22Rv1 (cell line): Measurements from ENCODE around the gene OR6K2.
"Not testable (repeated sequence)": the region's sequence is repeated elsewhere in the genome, so short reads cannot be mapped to it uniquely, and the experiment has no call there.

Experiments
- H3K27ac ChIP-seq: fragments of 450-650 bp; 2 replicates; pipeline ENCODE4 v1.5.1; 2017
- ZFX ChIP-seq: fragments of 450-650 bp; IDR thresholded peaks from 2 replicates; pipeline ENCODE4 v1.6.1; 2017; ENCODE audit warnings: antibody characterized with exemption, borderline replicate concordance
- TF ChIP-seq, protein P1 (sequence below): fragments of 450-650 bp; IDR thresholded peaks from 2 replicates; pipeline ENCODE4 v1.5.1; 2017; ENCODE audit warnings: mild to moderate bottlenecking

Gene OR6K2

DNA sequence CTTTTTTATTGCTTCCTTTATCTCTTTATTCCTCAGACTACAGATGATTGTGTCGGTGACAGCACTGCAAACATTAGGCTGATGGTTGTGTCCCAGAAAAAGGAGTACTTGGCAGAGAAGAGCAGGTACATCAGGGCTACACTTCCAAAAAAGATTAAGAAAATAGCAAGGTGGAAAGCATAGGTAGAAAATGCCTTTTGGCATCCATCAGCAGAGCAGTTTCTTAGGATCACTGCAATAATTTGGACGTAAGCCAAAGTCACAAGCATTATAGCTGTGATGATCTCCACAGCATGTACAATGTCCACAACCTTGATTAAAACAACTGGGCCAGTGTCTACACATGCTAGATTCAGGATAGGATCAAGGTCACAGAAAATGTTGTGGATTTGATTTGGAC is 5.9 kb downstream of the OR6K2 start:
- H3K27ac ChIP-seq = no peak overlapping the region
- TF ChIP-seq, protein P1, sequence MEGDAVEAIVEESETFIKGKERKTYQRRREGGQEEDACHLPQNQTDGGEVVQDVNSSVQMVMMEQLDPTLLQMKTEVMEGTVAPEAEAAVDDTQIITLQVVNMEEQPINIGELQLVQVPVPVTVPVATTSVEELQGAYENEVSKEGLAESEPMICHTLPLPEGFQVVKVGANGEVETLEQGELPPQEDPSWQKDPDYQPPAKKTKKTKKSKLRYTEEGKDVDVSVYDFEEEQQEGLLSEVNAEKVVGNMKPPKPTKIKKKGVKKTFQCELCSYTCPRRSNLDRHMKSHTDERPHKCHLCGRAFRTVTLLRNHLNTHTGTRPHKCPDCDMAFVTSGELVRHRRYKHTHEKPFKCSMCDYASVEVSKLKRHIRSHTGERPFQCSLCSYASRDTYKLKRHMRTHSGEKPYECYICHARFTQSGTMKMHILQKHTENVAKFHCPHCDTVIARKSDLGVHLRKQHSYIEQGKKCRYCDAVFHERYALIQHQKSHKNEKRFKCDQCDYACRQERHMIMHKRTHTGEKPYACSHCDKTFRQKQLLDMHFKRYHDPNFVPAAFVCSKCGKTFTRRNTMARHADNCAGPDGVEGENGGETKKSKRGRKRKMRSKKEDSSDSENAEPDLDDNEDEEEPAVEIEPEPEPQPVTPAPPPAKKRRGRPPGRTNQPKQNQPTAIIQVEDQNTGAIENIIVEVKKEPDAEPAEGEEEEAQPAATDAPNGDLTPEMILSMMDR = no peak
- TF ChIP-seq ZFX = no peak

DNA sequence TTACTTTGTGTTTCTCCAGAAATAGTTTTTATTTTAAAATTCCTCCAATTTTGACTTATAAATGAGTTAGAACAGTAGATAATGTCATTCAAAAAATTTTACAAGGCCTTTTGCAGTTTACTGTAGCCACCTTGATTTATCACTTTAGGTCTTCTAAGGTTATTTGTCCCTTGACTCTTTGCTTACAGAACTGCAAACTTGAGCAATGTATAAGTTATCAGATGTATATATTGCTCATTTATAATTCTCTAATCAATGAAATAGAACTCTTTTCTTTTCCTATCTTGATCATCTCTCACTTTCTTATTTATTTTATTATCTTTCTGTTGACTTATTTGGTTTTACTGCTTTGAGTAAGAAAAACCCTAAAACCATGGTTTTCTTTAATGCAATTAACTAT is 8.1 kb downstream of the OR6K2 start:
- no peak for TF ChIP-seq ZFX
- TF ChIP-seq, protein P1 = no peak

DNA sequence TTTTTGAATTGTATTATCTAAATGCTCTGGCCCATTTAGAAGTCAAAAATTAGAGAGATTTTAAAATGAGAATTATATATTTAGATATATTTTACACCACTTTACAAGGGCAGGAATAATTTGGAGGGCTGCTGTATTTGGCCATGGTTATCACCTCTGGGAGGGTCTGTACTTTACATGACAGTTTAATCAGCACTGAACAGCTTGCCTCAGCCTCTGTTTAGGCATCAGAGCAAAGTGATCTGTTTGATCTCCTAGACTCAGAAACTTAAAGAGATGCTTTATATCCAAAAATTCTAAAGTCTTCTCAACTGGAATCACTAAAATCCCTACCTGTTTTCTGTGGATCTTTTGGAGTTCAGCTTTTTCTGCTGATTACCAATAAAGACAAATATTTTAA is 8.5 kb downstream of the OR6K2 start:
- no peak overlapping the region for H3K27ac ChIP-seq
- TF ChIP-seq, protein P1 = no peak
- no peak for TF ChIP-seq ZFX

More for the DNA sequence above, 8.1 kb downstream of the OR6K2 start:
- H3K27ac ChIP-seq = no peak overlapping the region

DNA sequence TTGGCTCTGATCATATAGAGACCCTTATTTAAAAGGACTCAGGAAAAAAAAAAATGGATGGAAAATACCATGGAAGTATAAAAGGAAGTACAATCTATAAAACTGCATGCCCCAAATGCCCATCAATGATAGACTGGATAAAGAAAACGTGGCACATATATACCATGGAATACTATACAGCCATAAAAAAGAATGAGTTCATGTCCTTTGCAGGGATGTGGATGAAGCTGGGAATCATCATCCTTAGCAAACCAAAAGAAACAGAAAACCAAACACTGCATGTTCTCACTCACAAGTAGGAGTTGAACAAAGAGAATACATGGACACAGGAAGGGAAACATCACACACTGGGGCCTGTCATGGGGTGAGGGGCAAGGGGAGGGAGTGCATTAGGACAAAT is 9.3 kb downstream of the OR6K2 start:
- not testable (repeated sequence) for H3K27ac ChIP-seq

DNA sequence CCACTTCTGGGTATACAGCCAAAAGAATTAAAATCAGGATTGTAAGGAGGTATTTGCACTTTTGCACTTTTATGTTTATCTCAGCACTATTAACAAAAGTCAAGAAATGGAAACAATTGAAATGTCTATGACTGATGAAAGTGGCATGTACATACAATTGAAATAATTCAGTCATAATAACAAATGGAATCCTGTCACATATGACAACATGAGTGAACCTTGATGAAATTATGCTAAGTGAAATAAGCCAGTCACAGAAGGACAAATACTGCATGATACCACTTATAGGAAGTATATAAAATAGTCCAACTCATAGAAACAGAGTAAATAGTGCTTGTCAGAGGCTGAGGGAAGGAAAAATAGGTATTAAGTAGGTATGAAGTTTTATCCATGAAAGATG is 10.6 kb downstream of the OR6K2 start:
- no peak overlapping the region for H3K27ac ChIP-seq
- TF ChIP-seq, protein P1 = no peak
- TF ChIP-seq ZFX = no peak

DNA sequence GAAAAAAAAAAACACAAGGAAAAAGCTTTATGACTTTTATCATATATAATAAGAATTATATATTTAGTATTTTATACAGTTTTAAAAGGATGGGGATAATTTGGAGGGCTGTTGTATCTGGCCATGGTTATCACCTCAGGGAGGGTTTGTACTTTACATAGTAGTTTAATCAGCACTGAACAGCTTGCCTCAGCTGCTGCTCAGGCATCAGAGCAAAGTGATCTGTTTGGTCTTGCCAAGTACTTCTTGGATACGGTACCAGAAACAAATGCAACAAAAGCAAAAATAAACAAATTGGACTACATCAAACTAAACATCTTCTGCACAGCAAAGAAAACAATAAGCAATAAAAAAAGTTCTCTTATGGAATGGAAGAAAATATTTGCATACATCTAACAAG is 11.3 kb downstream of the OR6K2 start:
- H3K27ac ChIP-seq = no peak overlapping the region
- TF ChIP-seq ZFX = no peak
- TF ChIP-seq, protein P1 = no peak

DNA sequence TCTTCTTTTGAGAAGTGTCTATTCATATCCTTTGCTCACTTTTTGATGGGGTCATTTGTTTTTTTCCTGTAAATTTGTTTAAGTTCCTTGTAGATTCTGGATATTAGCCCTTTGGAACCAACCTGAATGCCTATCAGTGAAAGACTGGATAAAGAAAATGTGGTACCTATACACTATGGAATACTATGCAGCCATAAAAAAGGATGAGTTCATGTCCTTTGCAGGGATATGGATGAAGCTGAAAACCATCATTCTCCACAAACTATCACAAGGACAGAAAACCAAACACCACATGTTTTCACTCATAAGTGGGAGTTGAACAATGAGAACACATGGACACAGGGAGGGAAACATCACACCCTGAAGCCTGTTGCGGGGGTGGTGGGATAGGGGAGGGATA is 12.1 kb downstream of the OR6K2 start:
- H3K27ac ChIP-seq = not testable (repeated sequence)

DNA sequence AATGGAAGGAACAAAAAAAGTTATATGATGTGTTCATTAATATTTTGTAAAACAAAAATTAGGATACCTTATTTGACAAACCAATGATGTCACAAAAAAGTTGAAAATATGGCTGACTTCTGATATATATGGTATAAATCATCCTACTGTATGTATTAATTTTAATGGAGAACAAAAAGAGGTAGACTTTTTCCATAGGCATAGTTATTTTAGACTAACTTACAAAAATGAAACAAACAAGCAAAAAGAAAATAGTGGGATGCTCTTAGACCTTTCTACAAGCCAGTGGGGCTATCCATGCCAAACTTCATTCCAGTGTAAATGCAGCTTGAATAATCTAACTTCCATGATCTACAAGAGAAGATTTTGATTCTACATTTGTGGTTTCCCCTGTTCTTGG is 13.4 kb downstream of the OR6K2 start:
- H3K27ac ChIP-seq = no peak overlapping the region
- no peak for TF ChIP-seq ZFX
- TF ChIP-seq, protein P1 = no peak
